Measurements from ENCODE around the gene LIPC.

The LIPC gene

GRCh38 chr15:58437531-58438105 is 5.8 kb downstream of the LIPC start:
- no peaks in the 10 kb centered on the region for H3K9me3 ChIP-seq (ENCODE audit: low read length)
- no peaks in the 10 kb centered on the region for H3K36me3 ChIP-seq (ENCODE audit: insufficient read depth, low read length)
- H3K4me3 ChIP-seq (ENCODE audit: low read depth in 1 of 2, low read length in 2 of 2) = no peak overlapping the region
- H3K4me1 ChIP-seq (ENCODE audit: insufficient read depth, low read length) = peaks cover 8% of the 10 kb centered on the region
- no peak overlapping the region for H3K27ac ChIP-seq (ENCODE audit: low read depth, low read length)
- no peak overlapping the region for H3K9ac ChIP-seq (ENCODE audit: low read length)
- no peaks in the 10 kb centered on the region for H3K27me3 ChIP-seq (ENCODE audit: control insufficient read depth in 1 of 2, insufficient read depth in 2 of 2, low read length in 2 of 2)

GRCh38 chr15:58438111-58438510 is 6.3 kb downstream of the LIPC start:
- no peaks in the 10 kb centered on the region for H3K9me3 ChIP-seq (ENCODE audit: low read length)
- no peaks in the 10 kb centered on the region for H3K36me3 ChIP-seq (ENCODE audit: insufficient read depth, low read length)
- no peaks in the 10 kb centered on the region for H3K27me3 ChIP-seq (ENCODE audit: control insufficient read depth in 1 of 2, insufficient read depth in 2 of 2, low read length in 2 of 2)
- no peak overlapping the region for H3K9ac ChIP-seq (ENCODE audit: low read length)
- H3K27ac ChIP-seq (ENCODE audit: low read depth, low read length) = no peak overlapping the region
- peaks cover 8% of the 10 kb centered on the region for H3K4me1 ChIP-seq (ENCODE audit: insufficient read depth, low read length)
- H3K4me3 ChIP-seq (ENCODE audit: low read depth in 1 of 2, low read length in 2 of 2) = no peak overlapping the region

GRCh38 chr15:58438956-58439355 is 7.2 kb downstream of the LIPC start:
- H3K9ac ChIP-seq (ENCODE audit: low read length) = no peak overlapping the region
- H3K4me1 ChIP-seq (ENCODE audit: insufficient read depth, low read length) = peaks cover 8% of the 10 kb centered on the region
- no peaks in the 10 kb centered on the region for H3K9me3 ChIP-seq (ENCODE audit: low read length)
- no peaks in the 10 kb centered on the region for H3K27me3 ChIP-seq (ENCODE audit: control insufficient read depth in 1 of 2, insufficient read depth in 2 of 2, low read length in 2 of 2)
- H3K4me3 ChIP-seq (ENCODE audit: low read depth in 1 of 2, low read length in 2 of 2) = no peak overlapping the region
- H3K27ac ChIP-seq (ENCODE audit: low read depth, low read length) = no peak overlapping the region
- no peaks in the 10 kb centered on the region for H3K36me3 ChIP-seq (ENCODE audit: insufficient read depth, low read length)

GRCh38 chr15:58440158-58440910 is 8.5 kb downstream of the LIPC start:
- H3K9ac ChIP-seq (ENCODE audit: low read length) = no peak overlapping the region
- no peak overlapping the region for H3K27ac ChIP-seq (ENCODE audit: low read depth, low read length)
- no peak overlapping the region for H3K4me3 ChIP-seq (ENCODE audit: low read depth in 1 of 2, low read length in 2 of 2)
- H3K36me3 ChIP-seq (ENCODE audit: insufficient read depth, low read length) = no peaks in the 10 kb centered on the region
- no peaks in the 10 kb centered on the region for H3K9me3 ChIP-seq (ENCODE audit: low read length)
- H3K4me1 ChIP-seq (ENCODE audit: insufficient read depth, low read length) = peaks cover 8% of the 10 kb centered on the region
- no peaks in the 10 kb centered on the region for H3K27me3 ChIP-seq (ENCODE audit: control insufficient read depth in 1 of 2, insufficient read depth in 2 of 2, low read length in 2 of 2)

- H3K9me3 ChIP-seq (ENCODE audit: low read length) = no peaks in the 10 kb centered on the region
- H3K27me3 ChIP-seq (ENCODE audit: control insufficient read depth in 1 of 2, insufficient read depth in 2 of 2, low read length in 2 of 2) = no peaks in the 10 kb centered on the region
- no peak overlapping the region for H3K27ac ChIP-seq (ENCODE audit: low read depth, low read length)
- H3K4me3 ChIP-seq (ENCODE audit: low read depth in 1 of 2, low read length in 2 of 2) = no peak overlapping the region
- H3K36me3 ChIP-seq (ENCODE audit: insufficient read depth, low read length) = no peaks in the 10 kb centered on the region
- H3K9ac ChIP-seq (ENCODE audit: low read length) = no peak overlapping the region
- peaks cover 8% of the 10 kb centered on the region for H3K4me1 ChIP-seq (ENCODE audit: insufficient read depth, low read length)
Measured at GRCh38 chr15:58440922-58441321, 9.1 kb downstream of the LIPC start.

GRCh38 chr15:58441376-58442070 is 9.7 kb downstream of the LIPC start:
- Histone ChIP-seq H3K36me3 (ENCODE audit: insufficient read depth, low read length) (no peaks in the 10 kb centered on the region), H3K4me3 (ENCODE audit: low read depth in 1 of 2, low read length in 2 of 2) (no peak overlapping the region), H3K27me3 (ENCODE audit: control insufficient read depth in 1 of 2, insufficient read depth in 2 of 2, low read length in 2 of 2) (no peaks in the 10 kb centered on the region), H3K9me3 (ENCODE audit: low read length) (no peaks in the 10 kb centered on the region), H3K9ac (ENCODE audit: low read length) (no peak overlapping the region), H3K4me1 (ENCODE audit: insufficient read depth, low read length) (peaks cover 8% of the 10 kb centered on the region), H3K27ac (ENCODE audit: low read depth, low read length) (no peak overlapping the region)

GRCh38 chr15:58442122-58442521 is 10.3 kb downstream of the LIPC start:
- Histone ChIP-seq H3K36me3 (ENCODE audit: insufficient read depth, low read length) (no peaks in the 10 kb centered on the region), H3K9me3 (ENCODE audit: low read length) (no peaks in the 10 kb centered on the region), H3K27me3 (ENCODE audit: control insufficient read depth in 1 of 2, insufficient read depth in 2 of 2, low read length in 2 of 2) (no peaks in the 10 kb centered on the region), H3K4me1 (ENCODE audit: insufficient read depth, low read length) (peaks cover 8% of the 10 kb centered on the region), H3K27ac (ENCODE audit: low read depth, low read length) (no peak overlapping the region), H3K4me3 (ENCODE audit: low read depth in 1 of 2, low read length in 2 of 2) (no peak overlapping the region), H3K9ac (ENCODE audit: low read length) (no peak overlapping the region)

GRCh38 chr15:58443308-58443707 is 11.5 kb downstream of the LIPC start:
- Histone ChIP-seq H3K4me1 (ENCODE audit: insufficient read depth, low read length) (peaks cover 13% of the 10 kb centered on the region), H3K9ac (ENCODE audit: low read length) (no peak overlapping the region), H3K4me3 (ENCODE audit: low read depth in 1 of 2, low read length in 2 of 2) (no peak overlapping the region), H3K27me3 (ENCODE audit: control insufficient read depth in 1 of 2, insufficient read depth in 2 of 2, low read length in 2 of 2) (no peaks in the 10 kb centered on the region), H3K9me3 (ENCODE audit: low read length) (no peaks in the 10 kb centered on the region), H3K36me3 (ENCODE audit: insufficient read depth, low read length) (no peaks in the 10 kb centered on the region), H3K27ac (ENCODE audit: low read depth, low read length) (no peak overlapping the region)

- Histone ChIP-seq H3K27ac (ENCODE audit: low read depth, low read length) (no peak overlapping the region), H3K36me3 (ENCODE audit: insufficient read depth, low read length) (no peaks in the 10 kb centered on the region), H3K4me3 (ENCODE audit: low read depth in 1 of 2, low read length in 2 of 2) (no peak overlapping the region), H3K4me1 (ENCODE audit: insufficient read depth, low read length) (peaks cover 13% of the 10 kb centered on the region), H3K9ac (ENCODE audit: low read length) (no peak overlapping the region), H3K27me3 (ENCODE audit: control insufficient read depth in 1 of 2, insufficient read depth in 2 of 2, low read length in 2 of 2) (no peaks in the 10 kb centered on the region), H3K9me3 (ENCODE audit: low read length) (no peaks in the 10 kb centered on the region)
Measured at GRCh38 chr15:58444056-58444455, 12.3 kb downstream of the LIPC start.

- Histone ChIP-seq H3K27ac (ENCODE audit: low read depth, low read length) (no peak overlapping the region), H3K27me3 (ENCODE audit: control insufficient read depth in 1 of 2, insufficient read depth in 2 of 2, low read length in 2 of 2) (no peaks in the 10 kb centered on the region), H3K4me1 (ENCODE audit: insufficient read depth, low read length) (peaks cover 13% of the 10 kb centered on the region), H3K9ac (ENCODE audit: low read length) (no peak overlapping the region), H3K36me3 (ENCODE audit: insufficient read depth, low read length) (no peaks in the 10 kb centered on the region), H3K9me3 (ENCODE audit: low read length) (no peaks in the 10 kb centered on the region), H3K4me3 (ENCODE audit: low read depth in 1 of 2, low read length in 2 of 2) (no peak overlapping the region)
Measured at GRCh38 chr15:58444658-58445332, 13.0 kb downstream of the LIPC start.

- no peak overlapping the region for H3K27ac ChIP-seq (ENCODE audit: low read depth, low read length)
- no peak overlapping the region for H3K9ac ChIP-seq (ENCODE audit: low read length)
- H3K4me1 ChIP-seq (ENCODE audit: insufficient read depth, low read length) = peaks cover 11% of the 10 kb centered on the region
Measured at GRCh38 chr15:58445865-58446264, 14.1 kb downstream of the LIPC start.

More at GRCh38 chr15:58445865-58446264, 14.1 kb downstream of the LIPC start:
- no peaks in the 10 kb centered on the region for H3K27me3 ChIP-seq (ENCODE audit: control insufficient read depth in 1 of 2, insufficient read depth in 2 of 2, low read length in 2 of 2)
- no peak overlapping the region for H3K4me3 ChIP-seq (ENCODE audit: low read depth in 1 of 2, low read length in 2 of 2)
- H3K9me3 ChIP-seq (ENCODE audit: low read length) = no peaks in the 10 kb centered on the region
- no peaks in the 10 kb centered on the region for H3K36me3 ChIP-seq (ENCODE audit: insufficient read depth, low read length)

Measured in muscle layer of colon (tissue), 2 donors.